ENCODE data around the gene LETM1.

LETM1 gene

GRCh38 chr4:1775731-1776500, 80.0 kb downstream of the LETM1 start:
- H3K9me3 Mint-ChIP-seq, result no peaks in the 10 kb centered on the region
- TF ChIP-seq, protein P1, sequence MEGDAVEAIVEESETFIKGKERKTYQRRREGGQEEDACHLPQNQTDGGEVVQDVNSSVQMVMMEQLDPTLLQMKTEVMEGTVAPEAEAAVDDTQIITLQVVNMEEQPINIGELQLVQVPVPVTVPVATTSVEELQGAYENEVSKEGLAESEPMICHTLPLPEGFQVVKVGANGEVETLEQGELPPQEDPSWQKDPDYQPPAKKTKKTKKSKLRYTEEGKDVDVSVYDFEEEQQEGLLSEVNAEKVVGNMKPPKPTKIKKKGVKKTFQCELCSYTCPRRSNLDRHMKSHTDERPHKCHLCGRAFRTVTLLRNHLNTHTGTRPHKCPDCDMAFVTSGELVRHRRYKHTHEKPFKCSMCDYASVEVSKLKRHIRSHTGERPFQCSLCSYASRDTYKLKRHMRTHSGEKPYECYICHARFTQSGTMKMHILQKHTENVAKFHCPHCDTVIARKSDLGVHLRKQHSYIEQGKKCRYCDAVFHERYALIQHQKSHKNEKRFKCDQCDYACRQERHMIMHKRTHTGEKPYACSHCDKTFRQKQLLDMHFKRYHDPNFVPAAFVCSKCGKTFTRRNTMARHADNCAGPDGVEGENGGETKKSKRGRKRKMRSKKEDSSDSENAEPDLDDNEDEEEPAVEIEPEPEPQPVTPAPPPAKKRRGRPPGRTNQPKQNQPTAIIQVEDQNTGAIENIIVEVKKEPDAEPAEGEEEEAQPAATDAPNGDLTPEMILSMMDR (IDR thresholded peaks at IDR 0.05; ENCODE audit: unreplicated experiment in 3 of 3), result no peak
- H3K27ac Mint-ChIP-seq, result peak overlapping the region in 1 of 3 experiments; percentile 51
- H3K4me3 Mint-ChIP-seq, result peak overlapping the region in 1 of 3 experiments; percentile 36
- H3K27me3 Mint-ChIP-seq (ENCODE audit: low read depth), result no peaks in the 10 kb centered on the region
- peaks cover 4% of the 10 kb centered on the region for H3K4me1 Mint-ChIP-seq
- no peaks in the 10 kb centered on the region for H3K36me3 Mint-ChIP-seq (ENCODE audit: low read depth)

GRCh38 chr4:1773754-1774153, 82.2 kb downstream of the LETM1 start:
- Mint-ChIP-seq H3K36me3 (ENCODE audit: low read depth) (no peaks in the 10 kb centered on the region), H3K4me3 (peak overlapping the region in 1 of 3 experiments; percentile 26), H3K27ac (peak overlapping the region in 1 of 3 experiments; percentile 64), H3K4me1 (peaks cover 4% of the 10 kb centered on the region), H3K27me3 (ENCODE audit: low read depth) (peaks cover under 1% of the 10 kb centered on the region), H3K9me3 (no peaks in the 10 kb centered on the region)
- TF ChIP-seq, protein P1 (IDR thresholded peaks at IDR 0.05; ENCODE audit: unreplicated experiment in 3 of 3), result no peak

- peaks cover 9% of the 10 kb centered on the region for H3K4me1 Mint-ChIP-seq
These were observed 83.0 kb downstream of the LETM1 start for GRCh38 chr4:1772853-1773538.

DNA sequence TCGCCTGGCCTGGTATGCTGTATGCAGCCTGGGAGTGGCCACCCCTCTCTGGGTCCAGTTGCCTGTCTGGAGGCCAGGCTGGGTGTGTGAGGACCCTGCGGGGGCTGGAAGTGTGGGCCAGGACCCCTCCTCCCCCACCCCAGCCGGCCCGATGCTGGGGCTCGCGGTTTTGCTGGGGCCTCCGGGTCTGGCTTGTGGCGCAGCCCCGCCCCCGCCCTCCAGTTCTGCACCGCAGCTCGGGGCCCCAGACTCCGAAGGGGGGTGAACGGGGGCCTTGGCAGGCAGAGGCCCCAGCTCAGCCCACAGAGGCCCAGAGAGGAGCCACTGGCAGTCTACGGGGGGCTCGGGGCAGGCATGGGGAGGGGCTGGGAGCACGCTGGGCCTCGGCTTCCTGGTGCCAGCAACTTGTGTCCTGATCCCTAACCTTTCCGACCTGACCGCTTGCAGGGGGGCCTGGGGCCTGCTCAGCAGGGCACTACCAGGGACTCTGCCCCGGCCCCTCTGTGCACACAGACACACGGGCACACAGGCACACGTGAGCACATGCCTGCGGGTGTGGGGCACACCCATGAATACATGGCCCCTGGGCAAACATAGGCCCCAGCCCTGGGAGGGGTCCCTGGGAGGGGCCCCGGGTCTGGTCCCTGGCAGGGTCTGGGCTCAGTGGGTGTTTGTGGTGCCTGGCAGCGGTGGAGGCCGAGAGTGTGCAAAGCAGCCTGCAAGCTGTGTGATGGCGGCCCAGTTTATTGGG, 84.2 kb downstream of the LETM1 start:
- H3K27ac Mint-ChIP-seq, result no peak overlapping the region
- H3K27me3 Mint-ChIP-seq (ENCODE audit: low read depth), result peaks cover 4% of the 10 kb centered on the region
- H3K36me3 Mint-ChIP-seq (ENCODE audit: low read depth), result no peaks in the 10 kb centered on the region
- no peaks in the 10 kb centered on the region for H3K9me3 Mint-ChIP-seq
- TF ChIP-seq, protein P1 (IDR thresholded peaks at IDR 0.05; ENCODE audit: unreplicated experiment in 3 of 3), result no peak
- peaks cover 9% of the 10 kb centered on the region for H3K4me1 Mint-ChIP-seq
- H3K4me3 Mint-ChIP-seq, result no peak overlapping the region

More at GRCh38 chr4:1772853-1773538, 83.0 kb downstream of the LETM1 start:
- H3K4me3 Mint-ChIP-seq, result no peak overlapping the region
- no peaks in the 10 kb centered on the region for H3K36me3 Mint-ChIP-seq (ENCODE audit: low read depth)
- TF ChIP-seq, protein P1 (IDR thresholded peaks at IDR 0.05; ENCODE audit: unreplicated experiment in 3 of 3), result no peak
- no peaks in the 10 kb centered on the region for H3K9me3 Mint-ChIP-seq
- H3K27ac Mint-ChIP-seq, result no peak overlapping the region
- peaks cover 4% of the 10 kb centered on the region for H3K27me3 Mint-ChIP-seq (ENCODE audit: low read depth)

- Mint-ChIP-seq H3K36me3 (ENCODE audit: low read depth) (no peaks in the 10 kb centered on the region), H3K27ac (no peak overlapping the region), H3K4me1 (peaks cover 9% of the 10 kb centered on the region), H3K4me3 (no peak overlapping the region), H3K27me3 (ENCODE audit: low read depth) (peaks cover 4% of the 10 kb centered on the region), H3K9me3 (no peaks in the 10 kb centered on the region)
- TF ChIP-seq, protein P1 (IDR thresholded peaks at IDR 0.05; ENCODE audit: unreplicated experiment in 3 of 3), result no peak
These were observed 85.1 kb downstream of the LETM1 start for GRCh38 chr4:1770791-1771231.

Data from nephron (organoid).